ENCODE measurements around the gene GOSR2. TPM values are rescaled to one million over a fixed set of nuclear protein-coding genes. Genes with fewer than 3 reads are reported as not detected.

The GOSR2 gene
- polyA plus RNA-seq, 1 donor (not counting 4 experiments of a cell fraction or from before 2014, with no cell fraction given): 48.6 TPM

DNA sequence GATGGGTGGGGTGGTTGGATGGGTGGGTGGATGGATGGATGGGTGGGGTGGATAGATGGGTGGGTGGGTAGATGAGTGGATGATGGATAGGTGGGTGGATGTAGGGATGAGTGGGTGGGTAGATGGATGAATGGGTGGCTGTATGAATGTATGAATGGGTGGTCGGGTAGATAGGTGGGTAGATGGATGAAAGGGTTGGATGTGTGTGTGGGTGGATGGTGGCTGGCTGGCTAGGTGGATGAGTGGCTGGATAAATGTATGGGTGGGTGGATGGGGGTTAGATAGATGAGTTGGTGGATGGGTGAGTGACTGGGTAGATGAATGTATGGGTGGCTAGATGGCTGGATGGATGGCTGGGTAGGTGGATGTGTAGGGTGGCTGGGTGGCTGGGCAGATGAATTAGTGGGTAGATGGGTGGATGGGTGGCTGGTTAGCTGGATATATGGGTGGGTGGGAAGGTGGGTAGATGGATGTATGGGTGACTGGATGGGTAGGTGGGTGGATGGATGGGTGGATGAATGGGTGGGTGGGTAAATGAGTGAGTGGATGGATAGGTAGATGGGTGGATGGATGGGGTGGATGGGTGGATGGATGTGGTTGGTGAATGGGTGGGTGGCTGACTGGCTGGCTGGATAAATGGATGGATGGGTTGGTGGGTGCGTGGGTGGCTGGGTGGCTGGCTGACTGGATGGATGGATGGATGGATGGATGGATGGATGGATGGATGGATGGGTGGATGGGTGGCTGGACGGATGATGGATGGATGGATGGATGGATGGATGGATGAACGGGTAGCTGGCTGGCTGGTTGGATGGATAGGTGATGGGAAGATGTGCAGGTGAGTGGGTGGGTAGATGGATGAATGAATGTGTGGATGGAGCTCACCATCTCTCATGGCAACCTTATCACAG lies 18.9 kb upstream of the GOSR2 start:
- FAIRE-seq: no peak
- dilution Hi-C loops (cut with MboI; ENCODE audit: extremely low pct_ligation_motif_present, low sequenced_read_pairs): no loop called here
- H3K4me3 ChIP-seq (ENCODE audit: control insufficient read depth in 2 of 3, extremely low read depth in 1 of 3, insufficient read depth in 2 of 3, low read depth in 1 of 3, low read length in 3 of 3): no peak overlapping the region

GRCh38 chr17:46908068-46908737 lies 14.8 kb upstream of the GOSR2 start:
- dilution Hi-C loops (cut with MboI; ENCODE audit: extremely low pct_ligation_motif_present, low sequenced_read_pairs): no loop called here
- TF ChIP-seq, protein P1, sequence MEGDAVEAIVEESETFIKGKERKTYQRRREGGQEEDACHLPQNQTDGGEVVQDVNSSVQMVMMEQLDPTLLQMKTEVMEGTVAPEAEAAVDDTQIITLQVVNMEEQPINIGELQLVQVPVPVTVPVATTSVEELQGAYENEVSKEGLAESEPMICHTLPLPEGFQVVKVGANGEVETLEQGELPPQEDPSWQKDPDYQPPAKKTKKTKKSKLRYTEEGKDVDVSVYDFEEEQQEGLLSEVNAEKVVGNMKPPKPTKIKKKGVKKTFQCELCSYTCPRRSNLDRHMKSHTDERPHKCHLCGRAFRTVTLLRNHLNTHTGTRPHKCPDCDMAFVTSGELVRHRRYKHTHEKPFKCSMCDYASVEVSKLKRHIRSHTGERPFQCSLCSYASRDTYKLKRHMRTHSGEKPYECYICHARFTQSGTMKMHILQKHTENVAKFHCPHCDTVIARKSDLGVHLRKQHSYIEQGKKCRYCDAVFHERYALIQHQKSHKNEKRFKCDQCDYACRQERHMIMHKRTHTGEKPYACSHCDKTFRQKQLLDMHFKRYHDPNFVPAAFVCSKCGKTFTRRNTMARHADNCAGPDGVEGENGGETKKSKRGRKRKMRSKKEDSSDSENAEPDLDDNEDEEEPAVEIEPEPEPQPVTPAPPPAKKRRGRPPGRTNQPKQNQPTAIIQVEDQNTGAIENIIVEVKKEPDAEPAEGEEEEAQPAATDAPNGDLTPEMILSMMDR (optimal IDR thresholded peaks at IDR 0.05 in 1 of 3, IDR thresholded peaks at IDR 0.05 in 1 of 3, conservative IDR thresholded peaks at IDR 0.05 in 1 of 3; ENCODE audit: extremely low read depth in 1 of 3, insufficient read depth in 2 of 3, low read length in 3 of 3): no peak
- H3K27me3 ChIP-seq (ENCODE audit: control insufficient read depth, extremely low read depth, insufficient read depth, low read length): peaks cover 6% of the 10 kb centered on the region
- H3K4me2 ChIP-seq (ENCODE audit: control insufficient read depth, extremely low read depth, insufficient read depth, low read depth, low read length): no peak overlapping the region
- H3K9me1 ChIP-seq (ENCODE audit: control insufficient read depth, extremely low read depth, insufficient read depth, low read length): no peaks in the 10 kb centered on the region
- H3K27ac ChIP-seq (ENCODE audit: control insufficient read depth, insufficient read depth, low read length): no peak overlapping the region
- no peaks in the 10 kb centered on the region for H3K79me2 ChIP-seq (ENCODE audit: control insufficient read depth, insufficient read depth, low read length)
- DNase-seq (ENCODE audit: low read depth, low spot score) (no peak), FAIRE-seq (no peak)
- no peak overlapping the region for H3K9ac ChIP-seq (ENCODE audit: control insufficient read depth, extremely low read depth, insufficient read depth, low read length)
- no peaks in the 10 kb centered on the region for H3K9me3 ChIP-seq (ENCODE audit: control insufficient read depth, low read depth, low read length)
- no peaks in the 10 kb centered on the region for H3K4me1 ChIP-seq (ENCODE audit: control insufficient read depth, extremely low read depth, insufficient read depth, low read length)
- H2AFZ ChIP-seq (ENCODE audit: control insufficient read depth, low read length): no peak overlapping the region
- H3K36me3 ChIP-seq (ENCODE audit: control insufficient read depth in 2 of 2, extremely low read depth in 1 of 2, insufficient read depth in 2 of 2, low read length in 2 of 2): no peaks in the 10 kb centered on the region
- no peak overlapping the region for H3K4me3 ChIP-seq (ENCODE audit: control insufficient read depth in 2 of 3, extremely low read depth in 1 of 3, insufficient read depth in 2 of 3, low read depth in 1 of 3, low read length in 3 of 3)
- no peaks in the 10 kb centered on the region for H4K20me1 ChIP-seq (ENCODE audit: control insufficient read depth, extremely low read depth, insufficient read depth, low read length)

More for the DNA sequence above, 18.9 kb upstream of the GOSR2 start:
- H3K9ac ChIP-seq (ENCODE audit: control insufficient read depth, extremely low read depth, insufficient read depth, low read length): no peak overlapping the region
- H3K9me1 ChIP-seq (ENCODE audit: control insufficient read depth, extremely low read depth, insufficient read depth, low read length): no peaks in the 10 kb centered on the region
- no peaks in the 10 kb centered on the region for H3K4me1 ChIP-seq (ENCODE audit: control insufficient read depth, extremely low read depth, insufficient read depth, low read length)
- H3K9me3 ChIP-seq (ENCODE audit: control insufficient read depth, low read depth, low read length): no peaks in the 10 kb centered on the region
- H2AFZ ChIP-seq (ENCODE audit: control insufficient read depth, low read length): no peak overlapping the region
- no peak overlapping the region for H3K4me2 ChIP-seq (ENCODE audit: control insufficient read depth, extremely low read depth, insufficient read depth, low read depth, low read length)
- no peaks in the 10 kb centered on the region for H3K36me3 ChIP-seq (ENCODE audit: control insufficient read depth in 2 of 2, extremely low read depth in 1 of 2, insufficient read depth in 2 of 2, low read length in 2 of 2)
- H4K20me1 ChIP-seq (ENCODE audit: control insufficient read depth, extremely low read depth, insufficient read depth, low read length): no peaks in the 10 kb centered on the region
- H3K27ac ChIP-seq (ENCODE audit: control insufficient read depth, insufficient read depth, low read length): no peak overlapping the region
- no peak for DNase-seq (ENCODE audit: low read depth, low spot score)
- H3K27me3 ChIP-seq (ENCODE audit: control insufficient read depth, extremely low read depth, insufficient read depth, low read length): peaks cover 6% of the 10 kb centered on the region
- no peaks in the 10 kb centered on the region for H3K79me2 ChIP-seq (ENCODE audit: control insufficient read depth, insufficient read depth, low read length)
- TF ChIP-seq, protein P1 (optimal IDR thresholded peaks at IDR 0.05 in 1 of 3, IDR thresholded peaks at IDR 0.05 in 1 of 3, conservative IDR thresholded peaks at IDR 0.05 in 1 of 3; ENCODE audit: extremely low read depth in 1 of 3, insufficient read depth in 2 of 3, low read length in 3 of 3): no peak
- TF ChIP-seq EZH2 (IDR thresholded peaks at IDR 0.05; ENCODE audit: low read length): no peak

All from keratinocyte (primary cell).